Activated naive CD4-positive, alpha-beta T cell treated with anti-CD3 and anti-CD28 coated beads, Interleukin-2, amount 50 U/mL, for 24 hours (primary cell): Measurements from ENCODE around the gene DDX27.
A peak's percentile ranks its signal among the peaks of the same experiment; 100 is the strongest.
"Not testable (repeated sequence)": the region's sequence is repeated elsewhere in the genome, so short reads cannot be mapped to it uniquely, and the experiment has no call there.

Experiments
- H3K27ac Mint-ChIP-seq: one replicate; pipeline ENCODE4 v1.8.0; 2021; ENCODE audit warnings: mild to moderate bottlenecking, mixed read lengths
- H3K27me3 Mint-ChIP-seq: one replicate; pipeline ENCODE4 v1.8.0; 2021; ENCODE audit warnings: mixed read lengths
- H3K36me3 Mint-ChIP-seq: one replicate; pipeline ENCODE4 v1.8.0; 2021; ENCODE audit warnings: mixed read lengths
- H3K4me1 Mint-ChIP-seq: one replicate; pipeline ENCODE4 v1.8.0; 2021; ENCODE audit warnings: mixed read lengths
- H3K4me3 Mint-ChIP-seq: one replicate; pipeline ENCODE4 v1.8.0; 2021; ENCODE audit warnings: mild to moderate bottlenecking, mixed read lengths
- H3K9me3 Mint-ChIP-seq: one replicate; pipeline ENCODE4 v1.8.0; 2021; ENCODE audit warnings: mixed read lengths

Gene DDX27, protein sequence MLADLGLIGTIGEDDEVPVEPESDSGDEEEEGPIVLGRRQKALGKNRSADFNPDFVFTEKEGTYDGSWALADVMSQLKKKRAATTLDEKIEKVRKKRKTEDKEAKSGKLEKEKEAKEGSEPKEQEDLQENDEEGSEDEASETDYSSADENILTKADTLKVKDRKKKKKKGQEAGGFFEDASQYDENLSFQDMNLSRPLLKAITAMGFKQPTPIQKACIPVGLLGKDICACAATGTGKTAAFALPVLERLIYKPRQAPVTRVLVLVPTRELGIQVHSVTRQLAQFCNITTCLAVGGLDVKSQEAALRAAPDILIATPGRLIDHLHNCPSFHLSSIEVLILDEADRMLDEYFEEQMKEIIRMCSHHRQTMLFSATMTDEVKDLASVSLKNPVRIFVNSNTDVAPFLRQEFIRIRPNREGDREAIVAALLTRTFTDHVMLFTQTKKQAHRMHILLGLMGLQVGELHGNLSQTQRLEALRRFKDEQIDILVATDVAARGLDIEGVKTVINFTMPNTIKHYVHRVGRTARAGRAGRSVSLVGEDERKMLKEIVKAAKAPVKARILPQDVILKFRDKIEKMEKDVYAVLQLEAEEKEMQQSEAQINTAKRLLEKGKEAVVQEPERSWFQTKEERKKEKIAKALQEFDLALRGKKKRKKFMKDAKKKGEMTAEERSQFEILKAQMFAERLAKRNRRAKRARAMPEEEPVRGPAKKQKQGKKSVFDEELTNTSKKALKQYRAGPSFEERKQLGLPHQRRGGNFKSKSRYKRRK

GRCh38 chr20:49219091-49219923 lies at the start of gene DDX27:
Gene DDX27, plus strand, starts transcription at chr20:49219416. Its CDS starts 33 bp downstream, at chr20:49219449.
- Mint-ChIP-seq H3K4me1 (peaks cover 36% of the 10 kb centered on the region), H3K36me3 (peaks cover 2% of the 10 kb centered on the region), H3K27me3 (no peaks in the 10 kb centered on the region), H3K9me3 (no peaks in the 10 kb centered on the region), H3K4me3 (peak within 1 kb of the TSS; percentile 91), H3K27ac (peak within 1 kb of the TSS; percentile 92)

- no peaks in the 10 kb centered on the region for H3K27me3 Mint-ChIP-seq
- H3K27ac Mint-ChIP-seq: peak overlapping the region; percentile 76
- H3K9me3 Mint-ChIP-seq: no peaks in the 10 kb centered on the region
- H3K36me3 Mint-ChIP-seq: peaks cover 20% of the 10 kb centered on the region
- H3K4me3 Mint-ChIP-seq: peak overlapping the region; percentile 20
- peaks cover 74% of the 10 kb centered on the region for H3K4me1 Mint-ChIP-seq
Observed at GRCh38 chr20:49169547-49169946, 49.7 kb upstream of the DDX27 start.

- Mint-ChIP-seq H3K36me3 (peaks cover 20% of the 10 kb centered on the region), H3K9me3 (no peaks in the 10 kb centered on the region), H3K27ac (no peak overlapping the region), H3K4me1 (peaks cover 68% of the 10 kb centered on the region), H3K27me3 (no peaks in the 10 kb centered on the region), H3K4me3 (no peak overlapping the region)
Observed at GRCh38 chr20:49170714-49171113, 48.5 kb upstream of the DDX27 start.

- peaks cover 15% of the 10 kb centered on the region for H3K36me3 Mint-ChIP-seq
- H3K27ac Mint-ChIP-seq: no peak overlapping the region
- H3K4me1 Mint-ChIP-seq: peaks cover 60% of the 10 kb centered on the region
- no peak overlapping the region for H3K4me3 Mint-ChIP-seq
- H3K27me3 Mint-ChIP-seq: no peaks in the 10 kb centered on the region
- H3K9me3 Mint-ChIP-seq: no peaks in the 10 kb centered on the region
Observed at GRCh38 chr20:49171909-49172308, 47.3 kb upstream of the DDX27 start.

DNA sequence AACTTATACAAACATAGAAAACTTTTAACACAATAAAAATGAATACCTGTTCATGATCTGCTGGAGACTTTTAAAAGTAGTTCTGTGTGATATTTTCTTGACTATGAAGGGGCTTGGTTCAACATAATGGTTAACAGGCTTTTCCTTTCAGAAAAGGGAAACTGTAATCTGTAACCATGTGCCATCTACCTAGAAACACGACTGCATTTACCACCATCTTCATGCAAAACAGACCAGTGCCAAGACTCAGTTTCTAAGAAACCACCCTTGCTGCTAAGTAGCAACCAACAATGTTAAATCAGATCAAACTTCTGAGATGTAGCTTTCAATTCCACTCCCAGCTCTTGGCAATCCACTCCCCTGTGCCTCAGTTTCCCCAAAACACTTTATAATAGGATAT lies 46.8 kb upstream of the DDX27 start:
- Mint-ChIP-seq H3K27ac (no peak overlapping the region), H3K4me1 (peaks cover 55% of the 10 kb centered on the region), H3K4me3 (no peak overlapping the region)

DNA sequence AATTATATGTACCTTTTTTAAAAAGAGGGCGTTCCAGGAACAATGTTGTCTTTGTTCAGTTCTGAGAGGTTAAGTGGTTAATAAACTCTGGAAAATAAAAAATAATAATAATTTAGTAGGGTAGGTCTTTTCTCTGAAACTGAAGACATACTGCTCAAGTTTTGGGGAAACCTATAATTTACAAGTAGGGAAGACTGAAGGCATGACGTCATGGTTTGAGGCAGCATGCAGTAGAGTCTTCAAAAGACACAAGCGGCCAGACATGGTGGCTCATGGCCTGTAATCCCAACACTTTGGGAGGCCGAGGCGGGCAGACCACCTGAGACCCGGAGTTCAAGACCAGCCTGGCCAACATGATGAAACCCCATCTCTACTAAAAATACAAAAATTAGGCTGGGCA lies 45.0 kb upstream of the DDX27 start:
- Mint-ChIP-seq H3K27me3 (no peaks in the 10 kb centered on the region), H3K4me3 (no peak overlapping the region), H3K9me3 (no peaks in the 10 kb centered on the region), H3K36me3 (peaks cover 18% of the 10 kb centered on the region), H3K4me1 (peaks cover 51% of the 10 kb centered on the region), H3K27ac (no peak overlapping the region)

More for the DNA sequence above, 46.8 kb upstream of the DDX27 start:
- H3K9me3 Mint-ChIP-seq: no peaks in the 10 kb centered on the region
- no peaks in the 10 kb centered on the region for H3K27me3 Mint-ChIP-seq
- H3K36me3 Mint-ChIP-seq: peaks cover 15% of the 10 kb centered on the region

GRCh38 chr20:49179368-49180277 lies 39.6 kb upstream of the DDX27 start:
- peak overlapping the region; percentile 60 for H3K4me3 Mint-ChIP-seq
- H3K4me1 Mint-ChIP-seq: peaks cover 67% of the 10 kb centered on the region
- no peaks in the 10 kb centered on the region for H3K9me3 Mint-ChIP-seq
- H3K27me3 Mint-ChIP-seq: no peaks in the 10 kb centered on the region
- H3K27ac Mint-ChIP-seq: peak overlapping the region; percentile 93
- H3K36me3 Mint-ChIP-seq: peaks cover 4% of the 10 kb centered on the region

DNA sequence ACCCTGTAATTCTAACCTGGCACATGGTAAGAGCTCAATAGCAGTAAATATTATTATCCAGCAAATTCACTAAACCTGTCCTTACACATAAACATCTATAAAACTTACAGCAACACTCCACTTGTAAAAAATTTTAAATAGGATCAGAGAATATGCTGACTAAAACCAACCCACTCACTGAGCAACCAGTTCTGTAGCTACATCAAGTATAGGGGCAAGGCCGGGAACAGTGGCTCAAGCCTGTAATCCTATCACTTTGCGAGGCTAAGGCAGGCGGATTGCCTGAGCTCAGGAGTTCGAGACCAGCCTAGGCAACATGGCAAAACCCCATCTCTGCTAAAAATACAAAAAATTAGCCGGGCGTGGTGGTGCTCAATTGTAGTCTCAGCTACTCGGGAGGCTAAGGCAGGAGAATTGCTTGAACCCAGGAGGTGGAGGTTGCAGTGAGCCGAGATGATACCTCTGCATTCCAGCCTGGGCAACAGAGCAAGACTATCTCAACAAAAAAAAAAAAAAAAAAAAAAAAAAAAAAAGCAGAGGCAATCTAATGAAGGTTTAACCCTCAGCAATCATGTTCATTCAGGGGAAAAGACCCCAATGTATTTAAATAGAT lies 37.8 kb upstream of the DDX27 start:
- no peaks in the 10 kb centered on the region for H3K27me3 Mint-ChIP-seq
- peak overlapping the region; percentile 81 for H3K27ac Mint-ChIP-seq
- no peaks in the 10 kb centered on the region for H3K9me3 Mint-ChIP-seq
- H3K4me3 Mint-ChIP-seq: peak overlapping the region; percentile 8
- peaks cover 9% of the 10 kb centered on the region for H3K36me3 Mint-ChIP-seq
- H3K4me1 Mint-ChIP-seq: peaks cover 78% of the 10 kb centered on the region

- no peaks in the 10 kb centered on the region for H3K27me3 Mint-ChIP-seq
- no peaks in the 10 kb centered on the region for H3K9me3 Mint-ChIP-seq
- peak overlapping the region; percentile 21 for H3K4me3 Mint-ChIP-seq
- peaks cover 73% of the 10 kb centered on the region for H3K4me1 Mint-ChIP-seq
- no peak overlapping the region for H3K27ac Mint-ChIP-seq
- peaks cover 7% of the 10 kb centered on the region for H3K36me3 Mint-ChIP-seq
Observed at GRCh38 chr20:49183444-49183843, 35.8 kb upstream of the DDX27 start.

GRCh38 chr20:49184084-49184501 lies 35.1 kb upstream of the DDX27 start:
- not testable (repeated sequence) for H3K27me3 Mint-ChIP-seq, H3K36me3 Mint-ChIP-seq, H3K9me3 Mint-ChIP-seq
- peaks cover 72% of the 10 kb centered on the region for H3K4me1 Mint-ChIP-seq
- peak overlapping the region; percentile 17 for H3K27ac Mint-ChIP-seq
- H3K4me3 Mint-ChIP-seq: peak overlapping the region; percentile 44

- Mint-ChIP-seq H3K27me3 (no peaks in the 10 kb centered on the region), H3K4me1 (peaks cover 68% of the 10 kb centered on the region)
Observed at GRCh38 chr20:49184691-49185070, 34.5 kb upstream of the DDX27 start.

GRCh38 chr20:49185071-49185761 lies 34.0 kb upstream of the DDX27 start:
- Mint-ChIP-seq H3K36me3 (peaks cover 7% of the 10 kb centered on the region), H3K27me3 (no peaks in the 10 kb centered on the region), H3K4me1 (peaks cover 65% of the 10 kb centered on the region), H3K27ac (peak overlapping the region; percentile 68), H3K9me3 (no peaks in the 10 kb centered on the region), H3K4me3 (peak overlapping the region; percentile 79)

More at GRCh38 chr20:49184691-49185070, 34.5 kb upstream of the DDX27 start:
- Mint-ChIP-seq H3K4me3 (peak overlapping the region; percentile 79), H3K36me3 (peaks cover 7% of the 10 kb centered on the region), H3K9me3 (no peaks in the 10 kb centered on the region), H3K27ac (peak overlapping the region; percentile 68)

- Mint-ChIP-seq H3K4me1 (peaks cover 51% of the 10 kb centered on the region), H3K27ac (peak overlapping the region; percentile 76), H3K27me3 (no peaks in the 10 kb centered on the region), H3K9me3 (no peaks in the 10 kb centered on the region), H3K36me3 (peaks cover 7% of the 10 kb centered on the region), H3K4me3 (peak overlapping the region; percentile 94)
Observed at GRCh38 chr20:49186535-49187329, 32.5 kb upstream of the DDX27 start.
